NOMO-1 treated with dmso at 0.1 percent for 144 hours (cell line): ENCODE results near the gene COPG1.
"Not testable (repeated sequence)": the region's sequence is repeated elsewhere in the genome, so short reads cannot be mapped to it uniquely, and the experiment has no call there.

Source experiments
- DNase-seq: peaks from one replicate; lab custom pipeline; 2025; ENCODE audit not compliant: unreplicated experiment; lab: John Stamatoyannopoulos, UW

COPG1 gene

GRCh38 chr3:129249284-129250065 is at the start of gene COPG1:
TSS of gene COPG1 (plus strand) at chr3:129249606. CDS start at chr3:129249710, 104 bp downstream.
- DNase-seq = peak; percentile 96

- DNase-seq = no peak
These were observed 44.9 kb upstream of the COPG1 start for GRCh38 chr3:129204473-129204872.

- DNase-seq = no peak
These were observed 44.1 kb upstream of the COPG1 start for GRCh38 chr3:129205109-129205832.

- no peak for DNase-seq
These were observed 41.9 kb upstream of the COPG1 start for GRCh38 chr3:129207479-129207878.

- no peak for DNase-seq
These were observed 38.1 kb upstream of the COPG1 start for GRCh38 chr3:129211345-129211744.

GRCh38 chr3:129211772-129212171 is 37.6 kb upstream of the COPG1 start:
- DNase-seq = peak; percentile 41

- no peak for DNase-seq
These were observed 36.2 kb upstream of the COPG1 start for GRCh38 chr3:129213238-129213637.

GRCh38 chr3:129218742-129219141 is 30.7 kb upstream of the COPG1 start:
- DNase-seq = no peak

GRCh38 chr3:129224387-129224786 is 25.0 kb upstream of the COPG1 start:
- not testable (repeated sequence) for DNase-seq

- DNase-seq = peak; percentile 91
These were observed 24.4 kb upstream of the COPG1 start for GRCh38 chr3:129224984-129225393.

- DNase-seq = no peak
These were observed 23.0 kb upstream of the COPG1 start for GRCh38 chr3:129226374-129226773.

- DNase-seq = no peak
These were observed 20.4 kb upstream of the COPG1 start for GRCh38 chr3:129228891-129229585.

- peak; percentile 91 for DNase-seq
These were observed 18.9 kb upstream of the COPG1 start for GRCh38 chr3:129230311-129231019.

- DNase-seq = no peak
These were observed 17.9 kb upstream of the COPG1 start for GRCh38 chr3:129231331-129232119.

GRCh38 chr3:129233538-129233937 is 15.9 kb upstream of the COPG1 start:
- DNase-seq = peak; percentile 99

- DNase-seq = no peak
These were observed 15.0 kb upstream of the COPG1 start for GRCh38 chr3:129234441-129234840.

- DNase-seq = no peak
These were observed 14.0 kb upstream of the COPG1 start for GRCh38 chr3:129235344-129235917.

- peak; percentile 63 for DNase-seq
These were observed 10.3 kb upstream of the COPG1 start for GRCh38 chr3:129238945-129239705.

- no peak for DNase-seq
These were observed 9.4 kb upstream of the COPG1 start for GRCh38 chr3:129239991-129240390.
